ENCODE measurements around the gene TEKT4.
"Not testable (repeated sequence)": the region's sequence is repeated elsewhere in the genome, so short reads cannot be mapped to it uniquely, and the experiment has no call there.

TEKT4 gene

GRCh38 chr2:94875820-94876522 lies 4.7 kb downstream of the TEKT4 start:
- DNase-seq (ENCODE audit: low spot score): no peak

DNA sequence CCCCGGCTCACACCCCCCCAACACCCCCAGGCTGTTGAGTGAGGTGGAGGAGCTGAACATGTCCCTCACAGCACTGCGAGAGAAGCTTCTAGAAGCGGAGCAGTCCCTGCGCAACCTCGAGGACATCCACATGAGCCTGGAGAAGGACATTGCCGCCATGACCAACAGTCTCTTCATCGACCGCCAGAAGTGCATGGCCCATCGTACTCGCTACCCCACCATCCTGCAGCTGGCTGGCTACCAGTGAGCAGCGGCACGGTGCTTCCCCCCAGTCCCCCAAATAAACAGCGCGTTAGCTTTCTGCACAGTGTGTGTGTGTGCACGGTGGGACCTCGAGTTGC lies 5.3 kb downstream of the TEKT4 start:
- no peak for DNase-seq (ENCODE audit: low spot score)

GRCh38 chr2:94877129-94877528 lies 5.9 kb downstream of the TEKT4 start:
- no peak for DNase-seq (ENCODE audit: low spot score)

GRCh38 chr2:94878575-94878974 lies 7.3 kb downstream of the TEKT4 start:
- not testable (repeated sequence) for DNase-seq (ENCODE audit: low spot score)

DNA sequence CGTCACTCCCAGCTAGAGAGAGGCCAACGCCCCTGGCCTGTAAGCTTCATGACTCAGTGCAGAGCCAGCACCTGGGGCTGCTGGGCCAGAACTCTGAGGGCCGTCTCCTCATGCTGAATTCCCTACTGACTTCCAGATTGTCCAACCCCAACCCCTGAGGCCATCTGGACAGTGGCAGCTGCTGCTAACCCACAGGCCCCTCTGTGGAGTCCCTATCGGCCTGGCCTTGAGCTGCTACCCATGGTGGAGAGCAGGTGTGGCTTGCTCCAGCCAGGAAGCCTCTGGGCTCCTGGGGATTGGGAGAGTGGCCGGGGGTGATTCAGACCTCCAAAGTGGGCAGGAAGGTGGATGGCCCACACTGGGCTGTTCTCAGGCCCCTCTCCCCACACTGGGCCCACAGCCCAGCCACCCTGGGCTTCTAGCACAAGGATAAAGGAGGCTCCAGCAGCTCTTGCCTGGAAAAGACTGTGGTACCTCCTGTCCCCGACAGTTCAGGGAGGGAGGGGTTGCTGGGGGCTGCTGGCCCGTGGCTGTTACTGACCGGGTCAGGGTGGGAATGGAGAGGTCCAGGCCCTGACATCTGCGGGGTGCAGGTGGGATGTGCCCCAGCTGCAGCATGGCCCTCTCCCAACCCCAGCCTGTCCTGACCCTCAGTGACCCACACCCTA lies 8.2 kb downstream of the TEKT4 start:
- no peak for DNase-seq (ENCODE audit: low spot score)

DNA sequence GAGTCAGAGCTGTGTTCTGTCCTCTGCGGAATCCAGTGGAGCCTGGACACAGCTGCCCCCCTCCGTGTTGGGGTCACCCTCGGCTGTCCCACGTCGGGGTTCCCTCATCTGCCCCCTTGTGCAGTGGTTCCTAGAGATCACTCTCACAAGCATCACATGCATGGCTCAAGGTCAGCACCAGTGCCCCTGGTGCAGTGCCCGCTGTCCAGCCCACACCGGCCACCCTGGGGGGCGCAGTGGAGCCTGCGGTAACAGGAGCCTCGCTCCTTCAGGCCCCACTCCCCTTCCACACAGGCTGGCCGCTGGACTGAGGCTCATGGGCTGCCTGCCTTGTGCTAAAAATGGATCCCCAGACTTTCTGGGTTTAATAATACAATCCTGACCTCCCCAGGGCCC lies 8.8 kb downstream of the TEKT4 start:
- DNase-seq (ENCODE audit: low spot score): no peak

DNA sequence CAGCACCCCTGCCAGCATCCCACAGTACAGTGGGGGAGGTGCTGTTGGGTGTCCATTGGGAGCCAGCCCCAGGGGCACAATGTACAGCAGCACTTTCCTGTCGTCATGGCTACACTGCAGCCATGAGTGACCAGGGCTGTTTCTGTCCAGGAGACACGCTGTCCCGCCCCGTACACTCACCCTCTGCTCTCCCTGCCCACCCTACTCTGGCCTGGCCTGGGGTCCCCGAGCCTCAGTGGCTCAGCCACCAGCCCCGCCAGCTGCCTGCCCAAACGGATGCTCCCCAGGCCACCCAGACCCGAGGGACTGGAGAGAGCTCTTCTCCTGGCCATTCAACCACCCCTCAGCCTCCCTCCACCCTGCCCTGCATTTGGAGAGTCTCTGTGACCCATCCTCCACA lies 9.3 kb downstream of the TEKT4 start:
- no peak for DNase-seq (ENCODE audit: low spot score)

- no peak for DNase-seq (ENCODE audit: low spot score)
These were observed 9.8 kb downstream of the TEKT4 start for GRCh38 chr2:94881070-94881469.

DNA sequence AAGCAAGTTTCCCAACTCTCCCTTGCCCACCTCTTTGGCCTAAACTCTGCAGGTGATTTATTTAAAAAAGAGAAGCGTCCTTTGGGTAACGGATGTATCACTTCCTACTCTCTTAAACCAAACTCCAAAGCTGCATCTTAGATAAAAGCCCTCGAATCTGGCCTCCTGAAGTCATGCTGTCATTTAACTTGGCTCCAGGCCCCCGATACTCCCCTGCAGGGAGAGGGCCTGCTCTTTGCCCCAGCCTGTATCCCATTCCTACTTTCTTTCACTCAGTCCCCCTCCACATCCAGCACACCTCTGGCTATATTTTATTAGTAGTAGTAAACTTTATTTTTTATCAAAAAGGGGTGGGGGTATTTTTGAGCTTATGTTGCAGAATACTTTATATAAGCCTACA lies 19.0 kb downstream of the TEKT4 start:
- no peak for DNase-seq (ENCODE audit: low spot score)

DNA sequence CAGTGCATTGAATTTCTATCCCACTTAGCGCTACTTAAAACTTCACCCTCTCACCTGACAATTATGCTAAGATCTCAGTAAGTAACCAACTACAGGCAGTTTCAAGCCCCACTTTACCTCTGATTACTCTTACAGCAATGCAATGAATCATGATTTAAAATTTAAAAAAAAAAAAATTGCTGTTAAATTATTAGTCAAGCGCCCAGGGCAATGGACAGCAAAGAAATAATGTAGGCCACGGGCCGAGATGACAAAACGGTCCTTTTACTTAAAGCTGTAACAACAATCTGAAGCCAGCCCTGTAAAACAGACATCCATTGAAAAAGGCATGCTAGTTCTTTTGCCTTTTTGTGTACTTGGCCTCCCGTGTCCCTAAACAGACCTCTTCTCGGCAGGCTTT lies 24.0 kb downstream of the TEKT4 start:
- DNase-seq (ENCODE audit: low spot score): not testable (repeated sequence)

DNA sequence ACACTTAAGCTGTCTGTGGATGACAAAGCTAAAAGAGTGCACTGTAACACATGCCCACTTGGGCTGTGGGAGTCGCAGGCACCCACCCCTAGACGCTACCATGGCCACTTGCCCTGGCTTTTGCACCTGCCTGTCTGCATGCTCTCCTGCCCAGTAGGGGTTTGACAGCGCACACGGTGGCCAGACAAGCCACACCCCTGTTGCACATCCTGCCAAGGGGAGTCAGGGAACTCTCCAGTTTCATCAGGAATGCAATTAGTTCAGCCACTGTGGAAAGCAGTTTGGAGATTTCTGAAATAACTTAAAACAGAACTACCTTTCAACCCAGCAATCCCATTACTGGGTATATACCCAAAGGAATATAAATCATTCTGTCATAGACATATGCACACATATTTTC lies 35.7 kb downstream of the TEKT4 start:
- DNase-seq (ENCODE audit: low spot score): not testable (repeated sequence)

DNA sequence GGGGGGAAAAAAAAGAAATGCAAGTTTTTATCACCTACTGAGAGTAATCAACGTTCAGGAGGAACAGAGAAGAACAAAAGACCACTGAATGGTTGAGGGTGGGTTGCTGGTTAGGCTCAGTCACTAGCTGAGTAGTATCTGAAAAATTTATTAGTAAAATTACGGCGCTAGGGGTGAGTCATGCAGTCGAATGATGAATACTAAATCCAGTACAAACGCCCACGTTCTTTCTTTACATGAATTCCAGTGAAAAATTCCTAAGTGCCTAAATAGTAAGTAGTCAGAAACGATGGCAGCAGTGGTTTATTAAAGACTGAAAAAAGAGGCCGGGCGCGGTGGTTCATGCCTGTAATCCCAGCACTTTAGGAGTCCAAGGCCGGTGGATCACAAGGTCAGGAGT lies 52.0 kb downstream of the TEKT4 start:
- DNase-seq (ENCODE audit: low spot score): no peak

DNA sequence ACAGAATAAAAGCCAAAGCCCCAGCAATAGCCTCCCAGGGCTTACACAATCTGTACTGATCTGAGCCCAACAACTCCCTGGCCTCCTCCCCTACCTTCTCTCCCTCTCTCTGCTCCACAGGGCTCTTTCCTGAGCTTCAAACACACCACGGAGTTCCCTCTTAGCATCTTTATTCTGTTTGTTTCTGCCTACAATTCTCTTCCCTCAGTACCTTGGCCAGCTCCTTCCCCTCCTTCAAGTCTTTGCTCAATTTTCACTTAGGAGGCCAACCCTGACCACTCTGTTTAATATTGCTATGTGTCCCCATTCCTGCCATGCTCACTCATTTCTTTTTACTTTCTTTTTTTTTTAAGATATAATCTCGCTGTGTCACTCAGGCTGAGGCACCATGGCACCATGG lies 53.8 kb downstream of the TEKT4 start:
- not testable (repeated sequence) for DNase-seq (ENCODE audit: low spot score)
